GM12878 (cell line): ENCODE data around the gene CHMP4A. TPM values are rescaled to one million over a fixed set of nuclear protein-coding genes. Genes with fewer than 3 reads are reported as not detected.

Experiments used
- ASH2L ChIP-seq: fragments of 300-600, 200-600 bp; sonication (generic); IDR thresholded peaks from 2 replicates; pipeline ENCODE4 v1.6.1; 2017; ENCODE audit warnings: low read depth, mild to moderate bottlenecking, borderline replicate concordance
- ATF3 ChIP-seq: IDR thresholded peaks from 2 replicates; pipeline ENCODE4 v1.6.1; 2011; ENCODE audit warnings: low read depth, mild to moderate bottlenecking, low read length, moderate library complexity, borderline replicate concordance; ENCODE audit errors: extremely low read depth
- BACH1 ChIP-seq: fragments of 450-650 bp; IDR thresholded peaks from 2 replicates; pipeline ENCODE4 v1.6.1; 2017; ENCODE audit warnings: mild to moderate bottlenecking, borderline replicate concordance
- BCL3 ChIP-seq: IDR thresholded peaks from 2 replicates; pipeline ENCODE4 v1.6.1; 2011; ENCODE audit warnings: borderline replicate concordance, low read depth, mild to moderate bottlenecking, moderate library complexity, low read length; ENCODE audit not compliant: insufficient read depth, poor library complexity, severe bottlenecking
- BRCA1 ChIP-seq: IDR thresholded peaks from 2 replicates; pipeline ENCODE4 v1.6.1; 2011; ENCODE audit warnings: low read depth, low read length, improper control_type of control experiment
- CBX5 ChIP-seq: sonication (generic); IDR thresholded peaks from 2 replicates; pipeline ENCODE4 v1.6.1; 2016; ENCODE audit warnings: low read depth, moderate library complexity, mild to moderate bottlenecking, inconsistent platforms
- CEBPB ChIP-seq, 2 experiments: fragments of 150-350 bp in 1 of 2; IDR thresholded peaks; 2 replicates each; pipeline ENCODE4 v1.6.1; 2012 to 2014; ENCODE audit warnings: low read depth in 2 of 2, low read length in 2 of 2, borderline replicate concordance in 1 of 2, inconsistent platforms in 1 of 2
- CHD1 ChIP-seq: IDR thresholded peaks from 2 replicates; pipeline ENCODE4 v1.6.1; 2012; ENCODE audit warnings: low read depth, low read length, improper control_type of control experiment
- CHD4 ChIP-seq: fragments of 200-600 bp; sonication (generic); IDR thresholded peaks from 2 replicates; pipeline ENCODE4 v1.6.1; 2016; ENCODE audit warnings: mild to moderate bottlenecking
- EGR1 ChIP-seq, 2 experiments: IDR thresholded peaks; 1 replicate in 1 of 2; 2 replicates in 1 of 2; pipeline ENCODE4 v1.6.1; 2011 to 2012; ENCODE audit warnings: low read depth in 2 of 2, low read length in 2 of 2, borderline replicate concordance in 1 of 2, mild to moderate bottlenecking in 1 of 2, moderate library complexity in 1 of 2
- FOS ChIP-seq: IDR thresholded peaks from 3 replicates; pipeline ENCODE4 v1.6.1; 2011; ENCODE audit warnings: borderline replicate concordance; ENCODE audit not compliant: insufficient read length; ENCODE audit errors: extremely low read depth
- FOXM1 ChIP-seq: IDR thresholded peaks from 2 replicates; pipeline ENCODE4 v1.6.1; 2012; ENCODE audit warnings: low read depth, mild to moderate bottlenecking, inconsistent platforms, low read length, moderate library complexity
- GABPA ChIP-seq: IDR thresholded peaks from 2 replicates; pipeline ENCODE4 v1.6.1; 2014; ENCODE audit warnings: antibody characterized with exemption, low read depth, mild to moderate bottlenecking, inconsistent platforms
- MEF2B ChIP-seq: fragments of 450-650 bp; IDR thresholded peaks from 2 replicates; pipeline ENCODE4 v1.6.1; 2018; ENCODE audit warnings: mild to moderate bottlenecking, moderate library complexity; ENCODE audit not compliant: partially characterized antibody, poor library complexity, severe bottlenecking
- MLLT1 ChIP-seq: fragments of 450-650 bp; IDR thresholded peaks from 2 replicates; pipeline ENCODE4 v1.6.1; 2016; ENCODE audit warnings: mild to moderate bottlenecking
- NFYB ChIP-seq: IDR thresholded peaks from 2 replicates; pipeline ENCODE4 v1.6.1; 2011; ENCODE audit warnings: low read depth, mild to moderate bottlenecking, low read length, improper control_type of control experiment, moderate library complexity; ENCODE audit not compliant: insufficient read depth
- NR2C1 ChIP-seq: fragments of 450-650 bp; IDR thresholded peaks from 2 replicates; pipeline ENCODE4 v1.6.1; 2017; ENCODE audit warnings: antibody characterized with exemption, mild to moderate bottlenecking, moderate library complexity
- POU2F2 ChIP-seq: IDR thresholded peaks from 3 replicates; pipeline ENCODE4 v1.6.1; 2011; ENCODE audit warnings: low read depth, mild to moderate bottlenecking, low read length, borderline replicate concordance
- RFX5 ChIP-seq: IDR thresholded peaks from 2 replicates; pipeline ENCODE4 v1.6.1; 2011; ENCODE audit warnings: low read depth, low read length, improper control_type of control experiment
- SMAD1 ChIP-seq: fragments of 450-650 bp; IDR thresholded peaks from 2 replicates; pipeline ENCODE4 v1.6.1; 2018; ENCODE audit warnings: mild to moderate bottlenecking, low read depth; ENCODE audit not compliant: partially characterized antibody
- TCF3 ChIP-seq: IDR thresholded peaks from 2 replicates; pipeline ENCODE4 v1.6.1; 2012; ENCODE audit warnings: low read depth, mild to moderate bottlenecking, low read length, borderline replicate concordance; ENCODE audit not compliant: insufficient read depth
- ZBTB33 ChIP-seq: fragments of 450-650 bp; IDR thresholded peaks from 2 replicates; pipeline ENCODE4 v1.6.1; 2017; ENCODE audit warnings: mild to moderate bottlenecking
- ZNF622 ChIP-seq: fragments of 450-650 bp; IDR thresholded peaks from 2 replicates; pipeline ENCODE4 v1.6.1; 2017; ENCODE audit warnings: mild to moderate bottlenecking, inconsistent platforms
- ZSCAN29 ChIP-seq: fragments of 450-650 bp; IDR thresholded peaks from 2 replicates; pipeline ENCODE4 v1.6.1; 2017; ENCODE audit warnings: mild to moderate bottlenecking, moderate library complexity
- polyA plus RNA-seq, 11 experiments: library from polyadenylated mRNA; depleted of rRNA in 4 of 11; unstranded in 6 of 11; stranded (reverse) in 5 of 11; fragments of >200 nt; fragmentation: Nextera tagmentation in 4 of 11; fragmentation: Illumina TruSeq in 1 of 11; extraction: Ambion mirVana in 4 of 11; extraction: Trizol in 1 of 11; gene quantifications; 1 replicate in 1 of 11; 2 replicates in 10 of 11; pipeline versions ENCODE4 v1.2.1 to v1.2.3, GENCODE V29; 2011 to 2016; ENCODE audit warnings: inconsistent platforms in 2 of 11, missing spikeins in 2 of 11, low read depth in 1 of 11
- total RNA-seq, 4 experiments: library from RNA; depleted of rRNA in 3 of 4; stranded (reverse); fragments of >200 nt in 3 of 4; fragmentation: Illumina TruSeq in 1 of 4; extraction: Trizol in 1 of 4; gene quantifications; 2 replicates each; pipeline versions ENCODE4 v1.2.1 to v1.2.3, GENCODE V29; 2013 to 2021

The CHMP4A gene
- total and polyA plus RNA-seq, 10 of the 15 experiments (the other 5 are each of a cell fraction or from before 2014, with no cell fraction given), result 35.5 to 151 (median 84.7) TPM

- TF ChIP-seq ATF3 (peak; percentile 92), SMAD1 (peak; percentile 91), ZNF622 (no peak), POU2F2 (peak; percentile 86), FOS (no peak), ZSCAN29 (no peak), NFYB (no peak), BACH1 (peak; percentile 76; the same call in 1 of the 2 replicates), MEF2B (peak; percentile 84), CEBPB (IDR thresholded peaks at IDR 0.05; ENCODE audit: borderline replicate concordance in 1 of 2, low read depth in 2 of 2, low read length in 2 of 2) (no peak), MLLT1 (peak; percentile 89; the same call in 1 of the 2 replicates), BRCA1 (no peak), ZBTB33 (no peak), CHD1 (no peak; the same call in none of the 2 replicates), CHD4 (no peak), FOXM1 (peak; percentile 72; the same call in 1 of the 2 replicates), BCL3 (peak; percentile 16), CBX5 (no peak), RFX5 (no peak), EGR1 (IDR thresholded peaks at IDR 0.05; ENCODE audit: borderline replicate concordance in 1 of 2, low read depth in 2 of 2, low read length in 2 of 2) (peak in 1 of 2 experiments; percentile 47; a peak in 1 of 3 replicates), TCF3 (peak; percentile 38; the same call in 1 of the 2 replicates), ASH2L (no peak), GABPA (no peak), NR2C1 (no peak)
Observed at GRCh38 chr14:24160850-24161804, 52.2 kb downstream of the CHMP4A start, which contains the start of gene IRF9 (continued).
